ENCODE measurements around the gene AKIP1. TPM values are rescaled to one million over a fixed set of nuclear protein-coding genes. Genes with fewer than 3 reads are reported as not detected.

Gene AKIP1
- total and polyA plus RNA-seq, 2 donors (not counting 3 experiments of a cell fraction or from before 2014, with no cell fraction given) = 21.9 to 32.4 TPM

DNA sequence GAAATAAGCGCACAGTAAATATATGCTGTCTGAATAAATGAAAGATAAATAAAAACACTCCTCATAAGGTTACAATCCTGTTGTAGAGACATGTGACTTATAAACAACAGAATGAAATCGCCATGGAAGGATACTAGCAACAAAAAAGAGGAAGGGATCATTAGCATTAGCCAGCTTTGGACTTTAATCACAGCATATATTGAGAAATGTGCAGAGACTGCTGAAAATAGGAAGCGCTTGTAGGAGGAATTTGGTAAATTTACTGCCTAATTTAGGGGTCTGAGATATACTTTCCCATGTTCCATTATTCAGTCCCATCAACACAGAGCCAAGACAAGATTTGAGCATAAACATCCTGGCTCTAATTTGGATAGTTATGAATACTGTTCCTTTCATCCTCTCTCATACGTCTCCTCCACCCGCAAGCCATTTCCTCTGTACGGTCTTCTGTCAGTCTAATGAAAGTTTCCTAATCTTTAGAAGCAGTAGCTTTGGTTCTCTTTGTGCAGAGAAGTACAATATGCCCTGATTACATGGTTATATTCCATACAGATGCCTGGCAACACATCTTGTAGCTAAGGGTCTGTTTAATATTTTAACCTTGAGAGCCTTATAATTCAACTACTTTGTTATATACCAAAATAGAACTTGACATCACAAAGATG lies 37.1 kb upstream of the AKIP1 start:
- Histone ChIP-seq H4K20me1 (replicated peaks; ENCODE audit: control insufficient read depth, extremely low read depth, insufficient read depth, low read length) (no peaks in the 10 kb centered on the region), H3K27me3 (ENCODE audit: control insufficient read depth in 2 of 2, insufficient read depth in 2 of 2, low read length in 2 of 2) (no peaks in the 10 kb centered on the region), H3K9ac (replicated peaks; ENCODE audit: extremely low read depth, insufficient read depth, low read length) (no peak overlapping the region), H3K36me3 (ENCODE audit: control insufficient read depth in 2 of 2, extremely low read depth in 1 of 2, insufficient read depth in 2 of 2, low read length in 2 of 2) (no peaks in the 10 kb centered on the region), H3K4me2 (ENCODE audit: insufficient read depth, low read length) (no peak overlapping the region), H3K9me1 (replicated peaks; ENCODE audit: control insufficient read depth, extremely low read depth, insufficient read depth, low read length) (no peaks in the 10 kb centered on the region), H2AFZ (ENCODE audit: low read depth, low read length) (no peak overlapping the region), H3K79me2 (ENCODE audit: control insufficient read depth, insufficient read depth, low read length) (no peaks in the 10 kb centered on the region), H3K27ac (ENCODE audit: insufficient read depth, low read depth, low read length) (no peak overlapping the region), H3K4me3 (replicated peaks in 1 of 3; ENCODE audit: insufficient read depth in 1 of 3, low read depth in 1 of 3, low read length in 3 of 3) (no peak overlapping the region), H3K4me1 (ENCODE audit: control insufficient read depth, extremely low read depth, insufficient read depth, low read length) (peaks cover 7% of the 10 kb centered on the region), H3K9me3 (replicated peaks; ENCODE audit: control insufficient read depth, insufficient read depth, low read length) (no peaks in the 10 kb centered on the region)
- BruUV-seq (replicated peaks) = no TSS peak
- dilution Hi-C loops (cut with MboI; ENCODE audit: extremely low pct_ligation_motif_present, low sequenced_read_pairs) (no loop called here), intact Hi-C loops (cut with micrococcal nuclease) (no loop called here)
- ChIA-PET POLR2A (no interaction called here), CTCF (no interaction called here)
- DNase-seq (ENCODE audit: low read depth, low spot score) = no peak
- TF ChIP-seq GATA2 (IDR thresholded peaks at IDR 0.05; ENCODE audit: insufficient read depth, insufficient read length, low read depth, low read length) (no peak), EZH2 (IDR thresholded peaks at IDR 0.05; ENCODE audit: borderline replicate concordance, low read depth, low read length, severe bottlenecking) (no peak), JUN (IDR thresholded peaks at IDR 0.05; ENCODE audit: borderline replicate concordance, insufficient read depth, insufficient read length, low read depth) (no peak), FOS (IDR thresholded peaks at IDR 0.05; ENCODE audit: borderline replicate concordance, insufficient read depth, low read length) (no peak), MYC (IDR thresholded peaks at IDR 0.05; ENCODE audit: low read depth, low read length) (no peak), POLR2AphosphoS5 (IDR thresholded peaks at IDR 0.05; ENCODE audit: insufficient read depth, low read depth, low read length) (no peak), POLR2A (IDR thresholded peaks at IDR 0.05; ENCODE audit: low read depth, low read length) (no peak)
- TF ChIP-seq, protein P1, sequence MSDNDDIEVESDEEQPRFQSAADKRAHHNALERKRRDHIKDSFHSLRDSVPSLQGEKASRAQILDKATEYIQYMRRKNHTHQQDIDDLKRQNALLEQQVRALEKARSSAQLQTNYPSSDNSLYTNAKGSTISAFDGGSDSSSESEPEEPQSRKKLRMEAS (IDR thresholded peaks at IDR 0.05; ENCODE audit: insufficient read depth, insufficient read length) = no peak
- TF ChIP-seq, protein P2, sequence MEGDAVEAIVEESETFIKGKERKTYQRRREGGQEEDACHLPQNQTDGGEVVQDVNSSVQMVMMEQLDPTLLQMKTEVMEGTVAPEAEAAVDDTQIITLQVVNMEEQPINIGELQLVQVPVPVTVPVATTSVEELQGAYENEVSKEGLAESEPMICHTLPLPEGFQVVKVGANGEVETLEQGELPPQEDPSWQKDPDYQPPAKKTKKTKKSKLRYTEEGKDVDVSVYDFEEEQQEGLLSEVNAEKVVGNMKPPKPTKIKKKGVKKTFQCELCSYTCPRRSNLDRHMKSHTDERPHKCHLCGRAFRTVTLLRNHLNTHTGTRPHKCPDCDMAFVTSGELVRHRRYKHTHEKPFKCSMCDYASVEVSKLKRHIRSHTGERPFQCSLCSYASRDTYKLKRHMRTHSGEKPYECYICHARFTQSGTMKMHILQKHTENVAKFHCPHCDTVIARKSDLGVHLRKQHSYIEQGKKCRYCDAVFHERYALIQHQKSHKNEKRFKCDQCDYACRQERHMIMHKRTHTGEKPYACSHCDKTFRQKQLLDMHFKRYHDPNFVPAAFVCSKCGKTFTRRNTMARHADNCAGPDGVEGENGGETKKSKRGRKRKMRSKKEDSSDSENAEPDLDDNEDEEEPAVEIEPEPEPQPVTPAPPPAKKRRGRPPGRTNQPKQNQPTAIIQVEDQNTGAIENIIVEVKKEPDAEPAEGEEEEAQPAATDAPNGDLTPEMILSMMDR (IDR thresholded peaks at IDR 0.05; ENCODE audit: extremely low read depth in 1 of 2, insufficient read depth in 1 of 2, low read depth in 1 of 2, low read length in 2 of 2) = no peak
- FAIRE-seq = no peak
